A549 (cell line): ENCODE data around the gene PHACTR2.

Source experiments
- CTCF ChIP-seq: fragments of >200 bp; sonication (Bioruptor Twin); formaldehyde crosslinking; IDR thresholded peaks from 3 replicates; pipeline ENCODE4 v1.5.1; 2016
- E2F6 ChIP-seq: IDR thresholded peaks from 2 replicates; pipeline ENCODE4 v1.6.1; 2012; ENCODE audit warnings: low read depth, borderline replicate concordance
- EP300 ChIP-seq, 2 experiments: fragments of >200 bp; sonication (Bioruptor Twin); formaldehyde crosslinking; IDR thresholded peaks; 2 replicates in 1 of 2; 3 replicates in 1 of 2; pipeline ENCODE4 v1.6.1; 2016 to 2017
- JUN ChIP-seq, 2 experiments: fragments of >200 bp; sonication (Bioruptor Twin); formaldehyde crosslinking; IDR thresholded peaks; 2 replicates in 1 of 2; 3 replicates in 1 of 2; pipeline ENCODE4 v1.6.1; 2016 to 2017
- MAFK ChIP-seq: fragments of 450-650 bp; IDR thresholded peaks from 2 replicates; pipeline ENCODE4 v1.6.1; 2014; ENCODE audit not compliant: partially characterized antibody
- MAZ ChIP-seq: fragments of 150-350 bp; IDR thresholded peaks from 2 replicates; pipeline ENCODE4 v1.6.1; 2014; ENCODE audit warnings: antibody characterized with exemption, low read depth, low read length, borderline replicate concordance
- PBX3 ChIP-seq: IDR thresholded peaks from 2 replicates; pipeline ENCODE4 v1.6.1; 2012
- POLR2A ChIP-seq: IDR thresholded peaks from 2 replicates; pipeline ENCODE4 v1.6.1; 2012; ENCODE audit warnings: mild to moderate bottlenecking, low read length
- POLR2AphosphoS2 ChIP-seq: conservative IDR thresholded peaks from 2 replicates; pipeline ENCODE4 v1.6.1; 2012; ENCODE audit warnings: low read length, improper control_type of control experiment, inconsistent platforms
- RAD21 ChIP-seq, 2 experiments: fragments of >200 bp in 1 of 2; sonication (Bioruptor Twin) in 1 of 2; formaldehyde crosslinking in 1 of 2; IDR thresholded peaks in 1 of 2; conservative IDR thresholded peaks in 1 of 2; 2 replicates in 1 of 2; 3 replicates in 1 of 2; pipeline ENCODE4 v1.6.1; 2012 to 2018; ENCODE audit warnings: inconsistent platforms in 1 of 2
- RFX5 ChIP-seq: fragments of 450-650 bp; IDR thresholded peaks from 2 replicates; pipeline ENCODE4 v1.7.1; 2014; ENCODE audit warnings: antibody characterized with exemption, mild to moderate bottlenecking, moderate library complexity
- USF2 ChIP-seq: fragments of 450-650 bp; IDR thresholded peaks from 2 replicates; pipeline ENCODE4 v1.6.1; 2014; ENCODE audit warnings: antibody characterized with exemption
- ZFP36 ChIP-seq: fragments of 450-650 bp; IDR thresholded peaks from 2 replicates; pipeline ENCODE4 v1.6.1; 2014; ENCODE audit warnings: borderline replicate concordance; ENCODE audit not compliant: partially characterized antibody

GRCh38 chr6:143778926-143779325, 101.2 kb downstream of the PHACTR2 start:
- TF ChIP-seq RFX5 (no peak), CTCF (no peak), POLR2A (no peak), PBX3 (no peak), POLR2AphosphoS2 (no peak), MAZ (no peak), RAD21 (conservative IDR thresholded peaks at IDR 0.05 in 1 of 2, IDR thresholded peaks at IDR 0.05 in 1 of 2) (no peak), E2F6 (no peak), JUN (IDR thresholded peaks at IDR 0.05) (no peak), ZFP36 (no peak), USF2 (no peak), MAFK (no peak), EP300 (IDR thresholded peaks at IDR 0.05) (no peak)
